Sigmoid colon (tissue), 7 donors: ENCODE data around the gene NCKAP5. TPM values are rescaled to one million over a fixed set of nuclear protein-coding genes. Genes with fewer than 3 reads are reported as not detected.

ENCODE experiments used
- DNase-seq: peaks from one replicate; pipeline ENCODE4 v3.0.0-alpha.2; 2019
- H3K27ac ChIP-seq, 4 donors: fragments of 200-600 bp; sonication (generic); one replicate each; pipeline ENCODE4 v1.5.1; 2016 to 2019; ENCODE audit warnings: mild to moderate bottlenecking in 1 of 4
- H3K27me3 ChIP-seq, 3 donors: fragments of 200-600 bp; sonication (generic); one replicate each; pipeline ENCODE4 v1.5.1; 2019; ENCODE audit warnings: mild to moderate bottlenecking in 1 of 3
- H3K36me3 ChIP-seq, 4 donors: fragments of 200-600 bp; sonication (generic); one replicate each; pipeline ENCODE4 v1.5.1; 2016 to 2019
- H3K4me1 ChIP-seq, 4 donors: fragments of 200-600 bp; sonication (generic); one replicate each; pipeline ENCODE4 v1.5.1; 2017 to 2019
- H3K4me3 ChIP-seq, 4 donors: fragments of 200-600 bp; sonication (generic); one replicate each; pipeline ENCODE4 v1.5.1; 2017 to 2019; ENCODE audit warnings: mild to moderate bottlenecking in 2 of 4, moderate library complexity in 1 of 4
- H3K9me3 ChIP-seq, 4 donors: fragments of 200-600 bp in 3 of 4; sonication (generic) in 3 of 4; one replicate each; pipeline versions ENCODE4 v1.5.1 to v1.6.1; 2013 to 2019
- EP300 ChIP-seq, 4 donors: sonication (generic); formaldehyde crosslinking; IDR thresholded peaks; one replicate each; pipeline ENCODE4 v1.6.1; 2017; ENCODE audit warnings: antibody characterized with exemption in 4 of 4
- POLR2A ChIP-seq, 2 donors: fragments of 450-650 bp; IDR thresholded peaks; one replicate each; pipeline ENCODE4 v1.6.1; 2016; ENCODE audit warnings: antibody characterized with exemption in 2 of 2, mild to moderate bottlenecking in 2 of 2, moderate library complexity in 2 of 2
- POLR2AphosphoS5 ChIP-seq, 4 donors: sonication (generic); formaldehyde crosslinking; IDR thresholded peaks; one replicate each; pipeline ENCODE4 v1.6.1; 2017; ENCODE audit warnings: antibody characterized with exemption in 4 of 4
- WGBS, 2 donors: extraction: QIAGEN DNeasy Blood & Tissue Kit; methylation state at CpG; one replicate each; pipeline ENCODE4 v1.1.7; 2013; 5-methylcytosine and 5-hydroxymethylcytosine counted together
- intact Hi-C: fragments of 100-400 bp; cut with DNase I; formaldehyde crosslinking; loops from one replicate; pipeline ENCODE4 v1.15.1; 2023
- polyA plus RNA-seq, 3 donors: library from polyadenylated mRNA; stranded (reverse); fragments of 200-250 nt; gene quantifications; one replicate each; pipeline ENCODE4 v1.2.3, GENCODE V29; 2013
- total RNA-seq, 4 donors: library from RNA; depleted of rRNA; stranded (reverse); fragments of >200 nt; gene quantifications; one replicate each; pipeline ENCODE4 v1.1.0, GENCODE V29; 2016
- TF ChIP-seq, protein P1 (sequence below), 4 experiments: fragments of 450-650 bp in 3 of 4; fragments of 200-600 bp in 1 of 4; IDR thresholded peaks; one replicate each; pipeline ENCODE4 v1.5.1; 2016 to 2019; ENCODE audit warnings: antibody characterized with exemption in 4 of 4, mild to moderate bottlenecking in 3 of 4, moderate library complexity in 2 of 4
- donor health status: healthy with polysubstance abuse.
- donor health status: Bipolar disorder and iron deficiency.
- donor health status: healthy.

Gene NCKAP5
- total and polyA plus RNA-seq, 7 donors: under 0.01 to 3.7 (median 0.60) TPM

DNA sequence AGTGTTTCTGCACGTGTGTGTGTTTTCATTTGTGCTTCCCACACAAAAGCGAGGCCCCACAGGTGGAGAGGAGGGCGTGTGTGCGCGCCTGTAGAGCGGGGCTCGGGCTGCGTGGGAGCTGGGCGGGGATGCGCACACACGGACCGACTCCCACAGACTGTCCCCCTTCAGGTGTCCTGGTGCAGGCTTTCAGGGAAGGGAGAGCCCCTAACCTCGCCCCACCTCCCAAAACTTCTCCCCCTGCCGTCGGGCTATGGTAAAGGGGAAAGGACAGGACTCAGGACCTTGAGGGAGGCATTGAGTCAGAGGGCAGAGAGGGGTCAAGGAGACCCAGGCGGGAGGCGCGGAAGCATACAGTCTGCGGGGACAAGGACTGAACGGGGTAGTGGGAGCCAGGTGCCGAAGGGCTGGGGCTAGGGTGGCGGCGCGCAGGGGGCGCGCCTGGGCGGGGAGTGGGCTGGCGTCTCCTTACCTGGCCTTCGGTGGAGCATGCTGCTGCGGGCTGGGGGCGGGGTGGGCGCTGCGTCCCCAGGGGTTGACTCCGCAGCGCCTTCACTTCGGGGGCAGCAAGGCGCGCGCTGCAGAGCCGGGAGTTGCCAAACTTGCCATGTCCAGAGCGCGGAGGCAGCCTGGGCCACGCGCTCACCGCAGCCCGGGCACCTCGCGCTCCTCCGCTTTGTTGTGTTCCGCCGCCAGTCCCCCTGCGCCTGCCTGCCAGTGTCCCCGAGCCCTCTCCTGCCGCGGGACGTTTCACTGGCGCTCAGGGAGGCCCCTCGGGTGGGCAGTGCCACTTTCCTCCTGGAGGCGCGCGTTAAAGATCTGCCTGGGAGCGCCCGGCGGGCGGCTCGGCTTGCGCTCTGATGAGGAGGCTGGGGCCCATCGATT is 302.0 kb downstream of the NCKAP5 start:
- no peaks in the 10 kb centered on the region for H3K36me3 ChIP-seq
- no peak for DNase-seq
- H3K4me3 ChIP-seq: peak overlapping the region in 3 of 4 donors; percentile 23 to 34 (median 33)
- peaks cover 0 to 11% (median 5%) of the 10 kb centered on the region in 4 donors for H3K4me1 ChIP-seq
- no peak for TF ChIP-seq POLR2AphosphoS5 (IDR thresholded peaks at IDR 0.05)
- TF ChIP-seq, protein P1, sequence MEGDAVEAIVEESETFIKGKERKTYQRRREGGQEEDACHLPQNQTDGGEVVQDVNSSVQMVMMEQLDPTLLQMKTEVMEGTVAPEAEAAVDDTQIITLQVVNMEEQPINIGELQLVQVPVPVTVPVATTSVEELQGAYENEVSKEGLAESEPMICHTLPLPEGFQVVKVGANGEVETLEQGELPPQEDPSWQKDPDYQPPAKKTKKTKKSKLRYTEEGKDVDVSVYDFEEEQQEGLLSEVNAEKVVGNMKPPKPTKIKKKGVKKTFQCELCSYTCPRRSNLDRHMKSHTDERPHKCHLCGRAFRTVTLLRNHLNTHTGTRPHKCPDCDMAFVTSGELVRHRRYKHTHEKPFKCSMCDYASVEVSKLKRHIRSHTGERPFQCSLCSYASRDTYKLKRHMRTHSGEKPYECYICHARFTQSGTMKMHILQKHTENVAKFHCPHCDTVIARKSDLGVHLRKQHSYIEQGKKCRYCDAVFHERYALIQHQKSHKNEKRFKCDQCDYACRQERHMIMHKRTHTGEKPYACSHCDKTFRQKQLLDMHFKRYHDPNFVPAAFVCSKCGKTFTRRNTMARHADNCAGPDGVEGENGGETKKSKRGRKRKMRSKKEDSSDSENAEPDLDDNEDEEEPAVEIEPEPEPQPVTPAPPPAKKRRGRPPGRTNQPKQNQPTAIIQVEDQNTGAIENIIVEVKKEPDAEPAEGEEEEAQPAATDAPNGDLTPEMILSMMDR (IDR thresholded peaks at IDR 0.05): no peak
- no peak for TF ChIP-seq EP300 (IDR thresholded peaks at IDR 0.05)
- WGBS, 2 donors: 2 to 5% methylated on average over 68 of the region's 68 CpGs
- no peak overlapping the region for H3K27ac ChIP-seq
- intact Hi-C loops: no loop called here
- peaks cover 12 to 21% (median 17%) of the 10 kb centered on the region in 3 donors for H3K27me3 ChIP-seq
- no peaks in the 10 kb centered on the region for H3K9me3 ChIP-seq

DNA sequence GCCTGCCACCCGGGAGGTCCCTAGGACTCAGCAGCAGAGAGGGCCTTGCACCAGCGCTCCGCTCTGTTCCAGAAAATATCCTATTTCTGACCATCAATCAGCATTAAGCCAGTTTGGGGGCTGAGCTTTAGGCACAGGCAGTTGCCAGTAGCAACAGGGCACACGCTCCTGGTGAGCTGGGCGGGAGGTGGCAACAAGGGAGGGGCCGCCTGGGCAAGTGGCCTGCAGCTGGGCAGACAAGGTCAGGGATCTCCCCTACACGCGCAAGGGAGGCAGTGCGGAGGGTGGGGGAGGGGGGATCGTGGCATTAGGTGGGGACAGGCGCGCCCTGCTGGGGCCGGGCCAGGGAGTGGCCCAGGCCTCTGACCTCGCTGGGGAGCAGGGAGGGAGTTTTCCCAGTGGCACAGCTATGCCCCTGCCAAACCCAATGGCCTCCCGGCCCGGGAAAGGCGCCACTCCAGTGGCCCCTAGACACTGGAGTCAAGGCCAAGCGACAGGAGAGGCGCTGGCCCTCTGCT is 302.8 kb downstream of the NCKAP5 start:
- Histone ChIP-seq H3K4me3 (peak overlapping the region in 1 of 4 donors; percentile 34), H3K27me3 (peaks cover 12 to 21% (median 17%) of the 10 kb centered on the region in 3 donors), H3K36me3 (no peaks in the 10 kb centered on the region), H3K4me1 (peaks cover 0 to 11% (median 5%) of the 10 kb centered on the region in 4 donors), H3K27ac (no peak overlapping the region), H3K9me3 (no peaks in the 10 kb centered on the region)
- 15 to 19% methylated on average over 19 of the region's 19 CpGs for WGBS, 2 donors
- DNase-seq: no peak
- TF ChIP-seq EP300 (IDR thresholded peaks at IDR 0.05) (no peak), POLR2AphosphoS5 (IDR thresholded peaks at IDR 0.05) (no peak), POLR2A (IDR thresholded peaks at IDR 0.05) (no peak)
- TF ChIP-seq, protein P1 (IDR thresholded peaks at IDR 0.05): no peak
- intact Hi-C loops: no loop called here

DNA sequence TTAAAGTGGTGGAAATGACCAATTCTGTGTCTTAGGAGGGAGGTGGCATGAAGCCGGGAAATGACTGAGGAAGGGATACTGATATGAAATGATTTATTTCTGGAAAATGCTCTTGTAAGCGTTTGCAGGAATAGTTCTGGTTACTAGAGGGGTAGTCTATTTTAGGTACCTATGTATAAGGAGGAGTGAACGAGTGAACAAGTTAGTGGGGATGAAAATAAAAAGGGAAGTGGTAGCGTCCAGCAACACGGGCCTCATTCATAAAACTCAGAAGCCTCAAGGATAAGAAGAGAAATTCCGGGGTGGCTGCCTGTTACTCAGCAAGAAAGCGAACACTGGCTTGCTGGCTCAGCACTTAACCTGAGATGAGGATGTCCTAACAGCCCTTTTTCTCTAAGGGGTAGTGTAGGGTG is 303.3 kb downstream of the NCKAP5 start:
- WGBS, 2 donors: 37 to 59% methylated on average over 7 of the region's 7 CpGs
- peaks cover 12 to 21% (median 17%) of the 10 kb centered on the region in 3 donors for H3K27me3 ChIP-seq
- peaks cover 0 to 11% (median 5%) of the 10 kb centered on the region in 4 donors for H3K4me1 ChIP-seq
- no peaks in the 10 kb centered on the region for H3K9me3 ChIP-seq
- DNase-seq: no peak
- intact Hi-C loops: no loop called here
- TF ChIP-seq POLR2AphosphoS5 (IDR thresholded peaks at IDR 0.05) (no peak), EP300 (IDR thresholded peaks at IDR 0.05) (no peak), POLR2A (IDR thresholded peaks at IDR 0.05) (no peak)
- no peak overlapping the region for H3K4me3 ChIP-seq
- H3K36me3 ChIP-seq: no peaks in the 10 kb centered on the region
- H3K27ac ChIP-seq: no peak overlapping the region

DNA sequence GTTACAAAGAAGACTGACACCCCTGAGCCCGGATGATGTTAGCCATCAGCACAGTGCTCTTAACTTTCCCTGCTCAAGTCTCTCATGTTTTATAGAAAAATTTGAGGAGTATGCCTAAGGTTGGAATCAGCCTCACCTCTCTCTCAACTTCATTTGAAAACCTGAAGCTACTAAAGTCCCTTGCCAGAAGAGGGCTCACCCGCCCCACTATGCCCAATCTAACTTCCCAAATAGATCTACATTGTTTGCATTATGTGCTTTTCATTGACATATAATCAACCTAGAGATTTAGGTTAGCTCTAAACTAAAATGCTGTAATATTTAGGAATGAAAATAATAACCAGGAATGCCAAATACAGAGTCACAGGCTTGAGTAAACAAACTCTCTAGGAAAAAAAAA is 305.4 kb downstream of the NCKAP5 start:
- DNase-seq: no peak
- Histone ChIP-seq H3K4me1 (peaks cover 0 to 11% (median 5%) of the 10 kb centered on the region in 4 donors), H3K27ac (no peak overlapping the region), H3K4me3 (no peak overlapping the region), H3K27me3 (peaks cover 12 to 21% (median 17%) of the 10 kb centered on the region in 3 donors), H3K9me3 (no peaks in the 10 kb centered on the region), H3K36me3 (no peaks in the 10 kb centered on the region)
- WGBS, 2 donors: 60 to 70% methylated on average over 2 of the region's 2 CpGs
- TF ChIP-seq, protein P1 (IDR thresholded peaks at IDR 0.05): no peak
- no peak for TF ChIP-seq EP300 (IDR thresholded peaks at IDR 0.05)
- intact Hi-C loops: no loop called here

DNA sequence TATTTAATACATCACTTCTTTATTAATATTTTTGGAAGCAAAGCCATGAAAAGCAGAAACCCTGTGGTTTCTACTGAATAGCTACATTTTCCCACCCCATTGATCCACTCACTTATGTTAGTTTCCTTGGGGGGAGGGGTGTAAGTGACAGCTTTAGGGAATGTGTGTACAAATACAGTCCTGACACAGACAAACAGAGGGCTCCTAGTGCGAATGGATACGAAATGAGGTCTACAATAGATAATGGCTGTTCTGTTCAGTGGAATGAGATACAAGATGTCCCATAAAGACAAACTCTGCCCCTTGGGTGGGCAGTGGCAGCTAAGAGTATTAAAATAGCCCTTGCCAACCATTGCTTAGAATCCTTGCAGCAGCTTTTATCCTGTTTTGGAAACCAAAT is 312.9 kb downstream of the NCKAP5 start:
- TF ChIP-seq POLR2A (IDR thresholded peaks at IDR 0.05): no peak
- no peak overlapping the region for H3K27ac ChIP-seq
- DNase-seq: no peak
- H3K36me3 ChIP-seq: no peaks in the 10 kb centered on the region
- H3K4me3 ChIP-seq: no peak overlapping the region
- no peaks in the 10 kb centered on the region for H3K27me3 ChIP-seq
- 79 to 83% methylated on average over 2 of the region's 2 CpGs for WGBS, 2 donors
- no peaks in the 10 kb centered on the region for H3K4me1 ChIP-seq
- H3K9me3 ChIP-seq: no peaks in the 10 kb centered on the region
- intact Hi-C loops: no loop called here
